ENCODE measurements around the gene PHLPP1. TPM values are rescaled to one million over a fixed set of nuclear protein-coding genes. Genes with fewer than 3 reads are reported as not detected.

The PHLPP1 gene
- total RNA-seq, 2 donors from 2014 or later, result 22.1 to 24.2 TPM

- H3K4me3 ChIP-seq, result no peak overlapping the region
- DNase-seq, result no peak
- H3K27ac ChIP-seq, result no peak overlapping the region
- no peak overlapping the region for H3K9ac ChIP-seq (ENCODE audit: low read depth in 2 of 2, low read length in 2 of 2)
- TF ChIP-seq CTCF (IDR thresholded peaks at IDR 0.05), result no peak
- no peaks in the 10 kb centered on the region for H3K36me3 ChIP-seq
- no peaks in the 10 kb centered on the region for H3K4me1 ChIP-seq
- no peaks in the 10 kb centered on the region for H3K9me3 ChIP-seq
- no peaks in the 10 kb centered on the region for H3K27me3 ChIP-seq
- intact Hi-C loops (cut with DNase I), result no loop called here
These were observed 44.5 kb downstream of the PHLPP1 start for GRCh38 chr18:62759704-62760402.

GRCh38 chr18:62760403-62760734 is 45.0 kb downstream of the PHLPP1 start:
- TF ChIP-seq CTCF (IDR thresholded peaks at IDR 0.05), result no peak
- Histone ChIP-seq H3K36me3 (no peaks in the 10 kb centered on the region), H3K27me3 (no peaks in the 10 kb centered on the region), H3K4me3 (no peak overlapping the region), H3K4me1 (no peaks in the 10 kb centered on the region), H3K9ac (ENCODE audit: low read depth in 2 of 2, low read length in 2 of 2) (no peak overlapping the region), H3K27ac (no peak overlapping the region), H3K9me3 (no peaks in the 10 kb centered on the region)
- intact Hi-C loops (cut with DNase I), result no loop called here
- DNase-seq, result no peak

- Histone ChIP-seq H3K36me3 (no peaks in the 10 kb centered on the region), H3K27ac (no peak overlapping the region), H3K9me3 (no peaks in the 10 kb centered on the region), H3K27me3 (no peaks in the 10 kb centered on the region), H3K4me3 (no peak overlapping the region), H3K4me1 (no peaks in the 10 kb centered on the region), H3K9ac (ENCODE audit: low read depth in 2 of 2, low read length in 2 of 2) (no peak overlapping the region)
- no peak for TF ChIP-seq CTCF (IDR thresholded peaks at IDR 0.05)
- intact Hi-C loops (cut with DNase I), result no loop called here
- no peak for DNase-seq
These were observed 47.8 kb downstream of the PHLPP1 start for GRCh38 chr18:62763101-62763521.

GRCh38 chr18:62766266-62766665 is 50.9 kb downstream of the PHLPP1 start:
- Histone ChIP-seq H3K27ac (no peak overlapping the region), H3K27me3 (no peaks in the 10 kb centered on the region), H3K4me3 (no peak overlapping the region), H3K4me1 (no peaks in the 10 kb centered on the region), H3K9ac (ENCODE audit: low read depth in 2 of 2, low read length in 2 of 2) (no peak overlapping the region), H3K36me3 (no peaks in the 10 kb centered on the region), H3K9me3 (no peaks in the 10 kb centered on the region)
- DNase-seq, result no peak
- TF ChIP-seq CTCF (IDR thresholded peaks at IDR 0.05), result no peak
- intact Hi-C loops (cut with DNase I), result no loop called here

GRCh38 chr18:62767321-62767720 is 52.0 kb downstream of the PHLPP1 start:
- DNase-seq, result no peak
- intact Hi-C loops (cut with DNase I), result no loop called here
- Histone ChIP-seq H3K36me3 (no peaks in the 10 kb centered on the region), H3K4me3 (no peak overlapping the region), H3K27me3 (no peaks in the 10 kb centered on the region), H3K9ac (ENCODE audit: low read depth in 2 of 2, low read length in 2 of 2) (no peak overlapping the region), H3K4me1 (no peaks in the 10 kb centered on the region), H3K9me3 (no peaks in the 10 kb centered on the region), H3K27ac (no peak overlapping the region)
- TF ChIP-seq CTCF (IDR thresholded peaks at IDR 0.05), result no peak
